Tibial artery (tissue), 4 donors: ENCODE measurements around the gene AMZ1.

Experiments used
- DNase-seq, 2 donors: peaks; one replicate each; pipeline ENCODE4 v3.0.0-alpha.2; 2019
- H3K27ac ChIP-seq, 2 donors: fragments of 200-600 bp; sonication (generic) in 1 of 2; 1 replicate in 1 of 2; 2 replicates in 1 of 2; pipeline ENCODE4 v1.5.1; 2018 to 2019; ENCODE audit warnings: mild to moderate bottlenecking in 1 of 2
- H3K27me3 ChIP-seq, 2 donors: fragments of 200-600 bp; sonication (generic) in 1 of 2; one replicate each; pipeline versions ENCODE4 v1.5.1 to v1.6.0; 2016 to 2019
- H3K36me3 ChIP-seq, 3 donors: fragments of 200-600 bp; sonication (generic) in 2 of 3; one replicate each; pipeline ENCODE4 v1.5.1; 2016 to 2019; ENCODE audit warnings: mild to moderate bottlenecking in 2 of 3
- H3K4me1 ChIP-seq, 4 donors: fragments of 200-600 bp; sonication (generic) in 2 of 4; 1 replicate in 3 of 4; 2 replicates in 1 of 4; pipeline ENCODE4 v1.5.1; 2016 to 2019
- H3K4me3 ChIP-seq, 2 donors: fragments of 200-600 bp; sonication (generic) in 1 of 2; 1 replicate in 1 of 2; 2 replicates in 1 of 2; pipeline ENCODE4 v1.5.1; 2018 to 2019; ENCODE audit warnings: mild to moderate bottlenecking in 2 of 2
- H3K9me3 ChIP-seq, 3 donors: fragments of 200-600 bp; sonication (generic) in 1 of 3; one replicate each; pipeline ENCODE4 v1.5.1; 2016 to 2019
- CTCF ChIP-seq, 2 experiments: fragments of 200-600 bp in 1 of 2; fragments of 450-650 bp in 1 of 2; IDR thresholded peaks; one replicate each; pipeline ENCODE4 v1.5.1; 2017 to 2019; ENCODE audit warnings: antibody characterized with exemption in 2 of 2, mild to moderate bottlenecking in 1 of 2, moderate library complexity in 1 of 2
- intact Hi-C: fragments of 100-400 bp; cut with DNase I; formaldehyde crosslinking; loops from one replicate; pipeline ENCODE4 v1.15.0; 2023; ENCODE audit warnings: low total_unique reads

AMZ1 gene

GRCh38 chr7:2761801-2762497 is 73.9 kb downstream of the AMZ1 start:
- Histone ChIP-seq H3K4me3 (peak overlapping the region in 1 of 2 donors; percentile 34), H3K27me3 (no peaks in the 10 kb centered on the region), H3K9me3 (no peaks in the 10 kb centered on the region), H3K27ac (peak overlapping the region; percentile 76 to 82), H3K36me3 (no peaks in the 10 kb centered on the region), H3K4me1 (peaks cover 5 to 70% (median 59%) of the 10 kb centered on the region in 4 donors)
- peak in 1 of 2 donors; percentile 55 for DNase-seq
- intact Hi-C loops, result loop anchor here (5.0 kb wide), 2 partner anchors 40 to 80 kb away; partner anchors contain the start of gene GNA12
- TF ChIP-seq CTCF (IDR thresholded peaks at IDR 0.05), result no peak

- no peak for TF ChIP-seq CTCF (IDR thresholded peaks at IDR 0.05)
- Histone ChIP-seq H3K27me3 (no peaks in the 10 kb centered on the region), H3K27ac (peak overlapping the region; percentile 76 to 82), H3K4me3 (peak overlapping the region in 1 of 2 donors; percentile 34), H3K4me1 (peaks cover 0 to 53% (median 45%) of the 10 kb centered on the region in 4 donors), H3K36me3 (no peaks in the 10 kb centered on the region), H3K9me3 (no peaks in the 10 kb centered on the region)
- intact Hi-C loops, result loop anchor here (5.0 kb wide), 2 partner anchors 39 to 79 kb away; partner anchors contain the start of gene GNA12
- DNase-seq, result no peak
These were observed 75.6 kb downstream of the AMZ1 start for GRCh38 chr7:2763597-2763996.

- Histone ChIP-seq H3K36me3 (no peaks in the 10 kb centered on the region), H3K9me3 (peaks cover 0 to 5% (median 0%) of the 10 kb centered on the region in 3 donors), H3K27me3 (no peaks in the 10 kb centered on the region), H3K27ac (no peak overlapping the region), H3K4me1 (peaks cover 0 to 43% (median 35%) of the 10 kb centered on the region in 4 donors), H3K4me3 (no peak overlapping the region)
- DNase-seq, result no peak
- intact Hi-C loops, result loop anchor here (5.0 kb wide), 2 partner anchors 38 to 78 kb away; partner anchors contain the start of gene GNA12
- TF ChIP-seq CTCF (IDR thresholded peaks at IDR 0.05), result no peak
These were observed 76.6 kb downstream of the AMZ1 start for GRCh38 chr7:2764621-2765020.
